GM12872 (cell line): ENCODE results near the gene USP36.

Source experiments
- CTCF ChIP-seq: IDR thresholded peaks from 3 replicates; pipeline ENCODE4 v1.5.1; 2011; ENCODE audit warnings: low read depth, mild to moderate bottlenecking, low read length, moderate library complexity; ENCODE audit not compliant: insufficient read depth

Gene USP36

GRCh38 chr17:78840780-78841611 is at the start of gene USP36:
USP36 (minus strand) TSS chr17:78840814; CDS start chr17:78836363, 4,451 bp downstream.
- TF ChIP-seq CTCF, result no peak

DNA sequence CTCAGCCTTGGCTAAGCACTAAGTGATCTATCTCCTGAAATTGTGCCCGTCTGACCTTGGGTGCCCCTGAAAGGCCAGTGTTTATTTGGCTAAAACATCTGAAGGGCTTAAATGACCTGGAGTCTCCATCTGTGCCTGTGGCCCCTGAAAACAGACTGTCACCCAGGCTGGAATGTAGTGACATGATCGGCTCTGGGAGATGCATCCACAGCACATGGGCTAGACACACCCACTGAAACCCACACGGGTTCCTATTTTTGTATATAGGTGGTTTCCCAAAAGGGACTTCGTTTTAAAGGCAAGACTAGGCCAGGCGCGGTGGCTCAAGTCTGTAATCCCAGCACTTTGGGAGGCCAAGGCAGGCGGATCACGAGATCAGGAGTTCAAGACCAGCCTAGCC is 48.9 kb upstream of the USP36 start:
- no peak for TF ChIP-seq CTCF

GRCh38 chr17:78888941-78889518 is 48.4 kb upstream of the USP36 start:
- TF ChIP-seq CTCF, result no peak

- TF ChIP-seq CTCF, result no peak
These were observed 46.3 kb upstream of the USP36 start for GRCh38 chr17:78886954-78887353.

DNA sequence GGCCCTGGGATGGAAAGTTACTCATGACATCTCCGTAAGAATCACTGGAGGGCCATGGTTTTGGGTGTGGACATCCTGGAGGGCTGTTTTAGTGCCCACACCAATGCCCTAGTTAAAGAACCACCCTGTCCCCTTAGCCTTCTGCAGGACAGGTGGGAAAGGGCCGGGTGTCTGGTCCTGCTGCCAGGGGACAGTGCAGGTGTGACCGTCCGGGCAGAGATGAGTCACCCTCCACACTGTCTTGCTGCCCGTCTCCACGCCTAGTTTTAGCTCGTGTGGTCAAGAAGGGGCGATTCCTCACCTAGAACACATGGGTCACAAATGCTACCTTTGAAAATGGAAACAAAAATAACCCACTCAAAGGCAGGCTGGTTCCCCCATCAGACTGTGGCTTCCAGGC is 45.3 kb upstream of the USP36 start:
- no peak for TF ChIP-seq CTCF

- no peak for TF ChIP-seq CTCF
These were observed 44.5 kb upstream of the USP36 start for GRCh38 chr17:78884876-78885667.

DNA sequence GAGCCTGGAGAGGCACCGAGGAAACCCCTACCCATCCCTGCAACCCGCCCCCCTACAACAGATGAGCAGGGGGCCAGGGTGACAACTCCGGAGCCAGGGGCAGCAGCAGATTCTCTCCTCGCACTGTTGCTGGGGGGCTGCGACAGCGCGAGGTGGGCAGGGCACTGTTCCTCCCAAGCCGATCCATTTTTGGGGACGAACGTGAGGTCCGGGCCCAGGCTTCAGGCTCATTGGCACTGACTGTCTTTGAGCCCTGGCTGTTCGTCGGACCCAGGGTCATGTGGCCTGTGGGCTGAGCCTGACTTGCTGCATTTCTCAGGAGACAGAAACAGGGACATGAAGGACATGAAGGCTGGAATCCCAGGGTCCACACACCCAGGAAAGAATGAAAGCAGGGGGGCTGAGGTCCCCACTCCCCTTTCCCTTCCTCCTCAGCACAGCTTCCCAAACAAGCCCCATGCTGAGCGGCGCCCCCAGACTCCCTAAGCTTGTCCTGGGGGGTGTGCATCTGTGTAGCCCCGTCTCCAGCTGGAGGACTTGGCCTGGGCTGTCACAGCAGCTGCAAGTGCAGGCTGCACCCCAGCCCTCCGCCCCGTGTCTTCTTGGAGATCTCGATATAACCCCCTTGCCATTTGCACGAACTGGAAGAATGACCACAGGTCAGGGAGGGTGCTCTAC is 43.7 kb upstream of the USP36 start:
- no peak for TF ChIP-seq CTCF
